ENCODE measurements around the gene WBP4.
A peak's percentile ranks its signal among the peaks of the same experiment; 100 is the strongest.
"Not testable (repeated sequence)": the region's sequence is repeated elsewhere in the genome, so short reads cannot be mapped to it uniquely, and the experiment has no call there.

WBP4 gene

GRCh38 chr13:41085961-41086585 lies 24.8 kb downstream of the WBP4 start:
- DNase-seq = no peak

GRCh38 chr13:41095681-41096080 lies 34.4 kb downstream of the WBP4 start:
- DNase-seq = not testable (repeated sequence)

GRCh38 chr13:41098761-41099160 lies 37.5 kb downstream of the WBP4 start:
- no peak for DNase-seq

- no peak for DNase-seq
These were observed 38.7 kb downstream of the WBP4 start for GRCh38 chr13:41099986-41100385.

- DNase-seq = peak; percentile 69
These were observed 45.8 kb downstream of the WBP4 start for GRCh38 chr13:41107104-41107571.

- DNase-seq = peak; percentile 82
These were observed 46.3 kb downstream of the WBP4 start for GRCh38 chr13:41107584-41108014.

GRCh38 chr13:41111454-41111853 lies 50.1 kb downstream of the WBP4 start:
- DNase-seq = no peak

- DNase-seq = no peak
These were observed 56.6 kb downstream of the WBP4 start for GRCh38 chr13:41117869-41118268.

GRCh38 chr13:41122838-41123237 lies 61.5 kb downstream of the WBP4 start:
- no peak for DNase-seq

GRCh38 chr13:41127701-41128100 lies 66.4 kb downstream of the WBP4 start:
- no peak for DNase-seq

- DNase-seq = no peak
These were observed 69.0 kb downstream of the WBP4 start for GRCh38 chr13:41130356-41130755.

- not testable (repeated sequence) for DNase-seq
These were observed 69.9 kb downstream of the WBP4 start for GRCh38 chr13:41131189-41131588.

GRCh38 chr13:41131660-41132511 lies 70.6 kb downstream of the WBP4 start:
- DNase-seq = not testable (repeated sequence)

GRCh38 chr13:41132512-41133152 lies 71.3 kb downstream of the WBP4 start, which contains the start of gene KBTBD6:
Gene KBTBD6, minus strand, starts transcription at chr13:41132802. Its CDS starts 291 bp downstream, at chr13:41132511.
- DNase-seq = peak; percentile 99
